HCEC 1CT (cell line): ENCODE measurements around the gene RAP1GDS1.
"Not testable (repeated sequence)": the region's sequence is repeated elsewhere in the genome, so short reads cannot be mapped to it uniquely, and the experiment has no call there.

Experiments used
- DNase-seq: peaks from one replicate; pipeline ENCODE4 v3.0.0-alpha.2; 2017

Gene RAP1GDS1

GRCh38 chr4:98260579-98261404, at the start of gene RAP1GDS1:
Gene RAP1GDS1, plus strand, starts transcription at chr4:98261384. Its CDS starts 182 bp downstream, at chr4:98261566.
- peak; percentile 89 for DNase-seq

- no peak for DNase-seq
Measured at GRCh38 chr4:98222306-98222705, 38.9 kb upstream of the RAP1GDS1 start.

- DNase-seq, result no peak
Measured at GRCh38 chr4:98226396-98226795, 34.8 kb upstream of the RAP1GDS1 start.

GRCh38 chr4:98230961-98231360, 30.2 kb upstream of the RAP1GDS1 start:
- DNase-seq, result no peak

- peak; percentile 2 for DNase-seq
Measured at GRCh38 chr4:98232202-98232601, 29.0 kb upstream of the RAP1GDS1 start.

GRCh38 chr4:98237204-98237603, 24.0 kb upstream of the RAP1GDS1 start:
- DNase-seq, result no peak

- DNase-seq, result no peak
Measured at GRCh38 chr4:98242063-98242462, 19.1 kb upstream of the RAP1GDS1 start.

- no peak for DNase-seq
Measured at GRCh38 chr4:98242538-98242937, 18.6 kb upstream of the RAP1GDS1 start.

GRCh38 chr4:98245226-98245625, 16.0 kb upstream of the RAP1GDS1 start:
- no peak for DNase-seq

- DNase-seq, result no peak
Measured at GRCh38 chr4:98248934-98249333, 12.2 kb upstream of the RAP1GDS1 start.

GRCh38 chr4:98249831-98250230, 11.4 kb upstream of the RAP1GDS1 start:
- no peak for DNase-seq

- no peak for DNase-seq
Measured at GRCh38 chr4:98253499-98253898, 7.7 kb upstream of the RAP1GDS1 start.

GRCh38 chr4:98260047-98260578, 1.1 kb upstream of the RAP1GDS1 start:
- DNase-seq, result peak; percentile 2

GRCh38 chr4:98261405-98262291, 464 bp downstream of the RAP1GDS1 start:
- peak; percentile 49 for DNase-seq

GRCh38 chr4:98262431-98262830, 1.2 kb downstream of the RAP1GDS1 start:
- peak; percentile 1 for DNase-seq

- no peak for DNase-seq
Measured at GRCh38 chr4:98267498-98267897, 6.3 kb downstream of the RAP1GDS1 start.

GRCh38 chr4:98275145-98275544, 14.0 kb downstream of the RAP1GDS1 start:
- DNase-seq, result no peak

- peak; percentile 69 for DNase-seq
Measured at GRCh38 chr4:98283219-98284189, 22.3 kb downstream of the RAP1GDS1 start.

- peak; percentile 21 for DNase-seq
Measured at GRCh38 chr4:98284640-98285046, 23.5 kb downstream of the RAP1GDS1 start.

GRCh38 chr4:98285676-98286075, 24.5 kb downstream of the RAP1GDS1 start:
- no peak for DNase-seq

- DNase-seq, result no peak
Measured at GRCh38 chr4:98287328-98287727, 26.1 kb downstream of the RAP1GDS1 start.

GRCh38 chr4:98288671-98289070, 27.5 kb downstream of the RAP1GDS1 start:
- not testable (repeated sequence) for DNase-seq
